GM21515 (cell line): ENCODE results near the gene DNAH8.
"Not testable (repeated sequence)": the region's sequence is repeated elsewhere in the genome, so short reads cannot be mapped to it uniquely, and the experiment has no call there.

Source experiments
- ATAC-seq: cut with Tn5 transposase; IDR thresholded peaks from one replicate; pipeline ENCODE4 v1.9.1; 2021; ENCODE audit not compliant: unreplicated experiment

Gene DNAH8

DNA sequence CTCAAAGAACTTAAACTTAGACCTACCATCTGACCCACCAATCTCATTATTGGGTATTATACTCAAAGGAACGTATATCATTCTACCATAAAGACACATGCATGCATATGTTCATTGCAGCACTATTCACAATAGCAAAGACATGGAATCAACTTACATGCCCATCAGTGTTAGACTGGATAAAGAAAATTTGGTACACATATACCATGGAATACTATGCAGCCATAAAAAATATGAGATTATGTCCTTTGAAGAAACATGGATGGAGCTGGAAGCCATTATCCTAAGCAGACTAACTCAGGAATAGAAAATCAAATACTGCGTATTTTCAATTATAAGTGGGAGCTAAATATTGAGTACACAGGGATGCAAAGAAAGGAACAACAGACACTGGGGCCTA is 167.0 kb downstream of the DNAH8 start:
- ATAC-seq: no peak

DNA sequence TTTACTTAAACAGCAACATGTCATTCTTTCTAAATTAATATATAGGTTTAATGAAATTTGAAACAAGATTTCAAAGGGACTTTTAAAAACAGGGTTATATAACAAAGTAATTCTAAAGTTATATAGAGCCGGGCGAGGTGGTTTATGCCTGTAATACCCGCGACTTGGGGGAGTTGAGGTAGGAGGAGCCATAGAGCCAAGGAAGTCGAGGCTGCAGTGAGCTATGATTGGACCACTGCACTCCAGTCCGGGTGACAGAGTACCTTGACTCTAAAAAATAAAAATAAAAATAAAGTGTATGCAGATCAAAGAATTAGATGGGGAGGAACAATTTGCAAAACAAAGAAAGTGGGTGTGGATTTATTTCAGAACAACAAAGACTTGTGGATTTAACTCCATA is 182.4 kb downstream of the DNAH8 start:
- no peak for ATAC-seq

DNA sequence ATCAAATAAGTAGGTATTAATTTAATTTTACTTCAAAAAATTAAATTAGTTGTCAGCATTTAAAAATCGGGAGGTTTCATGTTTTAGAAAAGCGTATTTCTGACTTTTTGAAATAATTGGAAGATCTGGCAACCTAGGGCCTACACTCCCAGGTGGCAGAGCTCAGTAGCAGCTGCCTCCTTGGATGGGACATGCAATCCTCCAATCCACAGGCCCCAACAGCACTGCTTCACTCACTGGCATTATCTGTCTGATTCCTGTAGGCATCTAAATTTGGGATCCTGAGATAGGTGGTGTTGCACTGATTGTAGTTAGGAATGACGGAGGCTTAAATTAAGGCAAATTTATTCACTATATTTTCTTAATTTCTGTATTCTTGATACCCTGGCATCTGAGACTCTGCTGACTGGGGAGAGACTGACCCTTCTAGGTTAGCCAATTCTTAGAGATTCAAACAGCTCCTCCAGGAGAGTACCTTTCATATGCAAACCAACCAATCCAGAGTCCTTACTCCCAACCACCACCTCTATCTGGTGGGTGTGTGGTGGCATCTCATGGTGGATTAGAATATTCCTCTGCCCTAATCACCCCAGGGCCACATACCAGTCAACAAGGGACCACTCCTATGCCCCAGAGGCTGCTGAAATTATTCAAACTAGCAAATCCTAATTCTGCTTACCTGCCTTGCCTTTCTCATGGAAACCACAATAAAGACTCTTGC is 186.9 kb downstream of the DNAH8 start:
- no peak for ATAC-seq

DNA sequence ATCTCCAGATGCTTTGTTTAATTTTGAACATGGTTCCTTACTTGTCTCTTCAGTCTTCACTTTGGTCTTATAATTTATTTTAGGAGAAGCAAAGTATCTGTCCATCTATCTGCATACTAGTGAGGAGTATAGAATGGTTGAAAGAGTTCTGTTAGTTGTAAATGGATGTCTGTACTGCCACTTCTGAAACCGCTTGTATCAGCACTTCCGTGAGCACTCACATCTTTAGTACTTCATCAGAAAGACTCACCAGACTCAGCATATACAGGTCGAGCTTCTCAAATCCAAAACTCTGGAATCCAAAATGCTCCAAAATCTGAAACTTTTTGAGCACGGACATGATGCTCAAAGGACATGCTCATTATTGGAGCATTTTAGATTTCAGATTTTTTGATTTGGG is 191.5 kb downstream of the DNAH8 start:
- ATAC-seq: no peak

DNA sequence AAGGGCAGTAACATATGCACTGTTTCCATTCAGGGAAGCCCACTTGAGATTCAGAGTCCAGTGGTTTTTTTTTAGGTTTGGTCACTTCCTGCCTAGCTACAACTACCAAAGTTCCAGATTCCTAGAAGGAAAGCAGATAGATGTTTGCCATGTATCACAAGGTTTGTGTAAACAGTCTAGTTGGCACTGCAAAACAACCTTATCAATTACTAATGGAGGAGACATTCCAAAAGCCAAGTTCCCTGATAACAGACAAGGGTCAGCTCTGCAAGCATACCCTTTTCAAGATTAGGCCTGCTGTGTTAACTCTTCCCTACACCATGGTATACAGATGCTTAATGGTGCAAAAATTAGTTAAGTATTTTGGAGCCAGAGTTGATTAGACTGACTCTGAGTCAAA is 192.2 kb downstream of the DNAH8 start:
- no peak for ATAC-seq

DNA sequence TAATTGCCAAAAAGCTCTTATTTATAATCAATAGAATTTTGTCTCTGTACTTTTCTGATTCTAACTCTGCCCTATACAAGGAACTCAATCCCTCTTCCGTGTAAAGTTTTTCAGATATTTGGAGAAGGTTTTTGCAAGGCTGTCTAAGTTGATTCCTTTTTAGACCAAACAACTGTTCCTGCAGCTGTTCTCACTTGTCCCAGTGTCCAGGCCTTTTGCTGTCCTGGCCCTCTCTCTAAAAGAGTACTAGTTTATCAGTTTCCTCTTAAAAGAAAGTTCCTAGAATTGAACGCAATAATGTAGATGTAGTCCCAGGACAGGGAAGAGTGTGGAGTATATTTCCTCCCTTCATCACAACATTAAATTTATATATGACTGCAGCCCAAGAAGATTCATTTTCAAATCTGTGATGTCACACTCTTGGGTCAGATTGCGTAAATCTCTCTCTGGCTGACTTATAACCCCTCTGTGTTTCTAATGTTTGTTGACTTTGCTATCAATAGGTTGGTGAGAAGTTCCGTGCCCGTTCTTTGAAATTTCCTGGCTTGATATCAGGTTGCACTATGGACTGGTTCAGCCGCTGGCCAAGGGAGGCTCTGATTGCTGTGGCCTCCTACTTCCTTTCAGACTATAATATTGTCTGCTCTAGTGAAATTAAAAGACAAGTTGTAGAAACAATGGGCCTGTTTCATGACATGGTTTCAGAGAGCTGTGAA is 194.1 kb downstream of the DNAH8 start:
- no peak for ATAC-seq

DNA sequence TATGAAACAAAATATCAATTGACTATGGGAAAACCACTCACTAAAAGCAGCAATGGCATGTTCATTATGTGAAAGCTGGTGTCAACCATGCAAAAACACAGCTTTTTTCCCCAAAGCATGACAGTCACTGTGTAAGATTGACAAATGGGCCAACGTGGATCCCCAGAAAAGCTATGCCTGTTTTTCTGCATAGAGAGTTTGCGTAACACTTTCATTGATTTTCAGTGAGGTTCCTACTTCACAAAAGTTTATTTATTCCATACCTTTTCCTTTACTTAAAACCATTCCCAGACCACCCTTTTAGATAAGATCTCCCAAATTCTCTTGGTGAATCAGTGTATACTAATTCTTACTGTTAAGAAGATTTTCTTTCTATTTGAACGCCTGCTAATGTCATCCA is 195.1 kb downstream of the DNAH8 start:
- no peak for ATAC-seq

DNA sequence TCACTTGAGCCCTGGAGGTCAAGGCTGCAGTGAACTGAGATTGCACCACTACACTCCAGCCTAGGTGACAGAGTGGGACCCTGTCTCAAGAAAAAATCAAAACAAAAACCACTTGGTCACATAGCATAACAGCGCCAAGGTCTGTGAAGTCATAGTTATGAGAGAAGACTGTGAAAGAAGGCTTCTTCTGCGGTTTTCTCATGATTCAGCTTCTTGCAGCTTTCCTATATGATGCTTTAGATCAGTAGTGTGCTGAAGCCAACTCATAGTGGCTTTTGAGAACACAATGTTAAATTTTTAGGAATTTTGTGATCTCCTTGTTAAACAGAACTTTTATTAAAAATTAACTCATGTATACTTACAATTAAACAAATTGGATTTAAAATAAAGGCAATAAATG is 197.3 kb downstream of the DNAH8 start:
- ATAC-seq: no peak

DNA sequence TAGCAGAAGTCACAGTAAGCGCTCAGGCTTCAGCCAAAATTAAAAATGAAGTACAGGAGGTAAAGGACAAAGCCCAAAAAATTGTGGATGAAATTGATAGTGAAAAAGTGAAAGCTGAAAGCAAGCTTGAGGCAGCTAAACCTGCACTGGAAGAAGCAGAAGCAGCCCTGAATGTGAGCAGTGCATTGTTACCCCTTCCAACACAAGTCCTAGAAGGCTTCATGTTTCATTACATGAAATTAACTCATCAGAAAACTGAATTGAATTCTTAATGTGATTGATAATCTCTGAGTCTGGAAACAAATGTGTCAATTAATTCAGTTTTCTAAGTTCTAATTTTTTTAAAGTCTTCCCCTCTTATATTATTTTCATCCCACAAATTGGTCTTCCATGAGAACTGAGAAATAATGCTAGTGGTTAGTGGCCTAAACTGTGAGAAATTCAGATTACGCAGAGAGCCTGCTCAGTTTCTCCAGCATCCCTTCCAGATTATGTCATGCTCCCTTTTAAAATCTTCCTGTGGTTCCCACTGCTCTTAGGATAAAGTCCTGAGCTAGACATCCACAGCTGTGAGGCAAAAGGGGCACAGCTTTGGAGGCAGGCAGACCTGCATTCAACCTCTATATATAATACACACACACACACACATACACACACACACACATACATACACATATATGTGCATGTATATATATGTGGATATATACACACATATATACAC is 200.3 kb downstream of the DNAH8 start:
- ATAC-seq: no peak

DNA sequence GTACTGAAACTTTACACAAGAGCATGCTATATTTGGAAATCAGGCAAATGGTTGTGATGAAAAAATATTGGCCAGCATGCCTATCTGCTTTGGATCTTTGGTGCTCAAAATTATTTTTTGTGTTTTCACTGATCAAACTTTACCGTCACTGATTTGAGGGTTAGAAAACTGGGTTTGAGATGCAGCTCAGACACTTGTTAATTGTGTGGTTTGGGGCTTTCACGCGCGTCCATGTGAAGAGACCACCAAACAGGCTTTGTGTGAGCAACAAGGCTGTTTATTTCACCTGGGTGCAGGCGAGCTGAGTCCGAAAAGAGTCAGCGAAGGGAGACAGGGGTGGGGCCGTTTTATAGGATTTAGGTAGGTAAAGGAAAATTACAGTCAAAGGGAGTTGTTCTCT is 206.4 kb downstream of the DNAH8 start:
- not testable (repeated sequence) for ATAC-seq

DNA sequence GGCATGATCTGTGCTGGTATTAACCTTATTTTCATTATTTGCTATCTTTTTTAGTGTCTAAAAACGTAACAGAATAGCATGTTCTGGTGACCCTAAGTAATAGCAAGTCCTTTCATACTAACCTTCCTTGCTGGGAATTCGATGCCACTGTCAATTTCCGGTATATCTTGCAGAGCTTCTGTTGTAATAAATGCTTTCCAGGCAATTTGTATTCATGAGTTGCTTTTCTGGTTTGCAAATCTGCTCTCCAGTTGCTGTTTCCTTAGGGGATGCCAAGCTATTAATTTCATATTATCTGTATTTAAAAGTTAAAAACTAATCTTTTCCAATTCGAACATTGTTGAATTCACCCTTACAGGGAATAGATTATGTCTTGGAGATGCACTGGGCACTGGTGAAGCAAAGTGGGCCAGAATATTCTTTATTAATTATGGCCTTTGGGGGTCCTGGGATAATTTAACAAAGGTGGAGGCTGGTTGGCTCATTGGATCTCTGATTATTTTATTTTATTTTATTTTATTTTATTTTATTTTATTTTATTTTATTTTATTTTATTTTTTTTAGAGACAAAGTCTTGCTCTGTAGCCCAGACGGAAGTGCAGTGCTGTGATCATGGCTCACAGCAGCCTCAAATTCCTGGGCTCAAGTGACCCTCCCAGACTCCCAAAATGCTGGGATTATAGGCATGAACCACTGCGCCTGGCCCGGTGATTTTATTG is 209.8 kb downstream of the DNAH8 start:
- no peak for ATAC-seq

DNA sequence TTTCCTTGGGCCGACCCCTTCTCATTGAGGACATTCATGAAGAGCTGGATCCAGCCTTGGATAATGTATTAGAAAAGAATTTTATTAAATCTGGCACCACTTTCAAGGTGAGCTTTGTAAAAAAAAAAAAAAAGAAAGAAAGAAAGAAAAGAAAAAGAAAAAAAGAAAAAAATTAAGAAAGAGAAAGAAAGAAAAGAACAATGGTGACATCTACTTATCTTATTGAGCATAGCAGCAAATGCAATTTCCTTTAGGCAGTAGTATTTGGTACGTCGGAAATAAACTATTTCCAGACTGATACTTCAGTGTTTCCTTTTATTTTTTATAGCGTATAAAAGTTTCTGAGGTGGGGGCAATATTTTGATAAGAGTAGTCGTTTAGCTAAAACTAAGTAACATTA is 214.4 kb downstream of the DNAH8 start:
- ATAC-seq: no peak

DNA sequence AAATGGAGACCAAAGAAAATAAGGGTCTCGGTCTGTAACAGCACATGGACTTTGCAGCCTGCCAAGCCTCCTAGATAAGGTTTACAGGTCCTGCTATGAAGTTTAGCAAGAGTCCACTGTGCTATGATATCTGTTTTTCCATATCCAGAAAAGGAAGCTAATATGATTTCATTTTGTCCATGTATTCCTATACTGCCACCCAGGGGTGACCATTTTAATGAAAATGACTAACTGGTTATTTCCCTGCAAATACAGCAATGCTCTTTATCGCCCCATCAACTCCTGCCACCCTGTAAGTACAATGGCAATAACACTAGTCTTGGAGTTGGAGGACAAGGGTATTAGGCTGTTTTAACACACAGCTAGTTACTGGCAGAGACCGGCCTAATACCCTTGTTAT is 218.3 kb downstream of the DNAH8 start:
- no peak for ATAC-seq

DNA sequence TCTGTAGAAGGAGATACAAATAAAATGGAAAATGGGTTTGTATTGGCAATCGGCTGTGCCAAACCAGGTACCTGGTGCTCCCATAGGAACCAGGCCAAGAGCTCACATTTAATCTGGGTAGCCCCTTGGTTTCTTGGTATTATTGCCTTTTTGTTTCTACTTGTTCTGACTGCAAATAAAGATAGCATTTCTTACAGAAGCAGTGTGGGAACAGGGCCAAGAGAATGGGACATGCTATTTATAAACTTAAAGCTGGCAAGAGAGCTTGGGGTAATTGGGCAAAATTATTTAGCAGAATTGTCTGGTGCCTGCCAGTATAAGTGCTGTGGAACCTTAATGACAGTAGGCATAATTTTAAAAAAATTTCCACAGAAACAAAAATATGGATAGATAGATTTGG is 219.9 kb downstream of the DNAH8 start:
- ATAC-seq: no peak

DNA sequence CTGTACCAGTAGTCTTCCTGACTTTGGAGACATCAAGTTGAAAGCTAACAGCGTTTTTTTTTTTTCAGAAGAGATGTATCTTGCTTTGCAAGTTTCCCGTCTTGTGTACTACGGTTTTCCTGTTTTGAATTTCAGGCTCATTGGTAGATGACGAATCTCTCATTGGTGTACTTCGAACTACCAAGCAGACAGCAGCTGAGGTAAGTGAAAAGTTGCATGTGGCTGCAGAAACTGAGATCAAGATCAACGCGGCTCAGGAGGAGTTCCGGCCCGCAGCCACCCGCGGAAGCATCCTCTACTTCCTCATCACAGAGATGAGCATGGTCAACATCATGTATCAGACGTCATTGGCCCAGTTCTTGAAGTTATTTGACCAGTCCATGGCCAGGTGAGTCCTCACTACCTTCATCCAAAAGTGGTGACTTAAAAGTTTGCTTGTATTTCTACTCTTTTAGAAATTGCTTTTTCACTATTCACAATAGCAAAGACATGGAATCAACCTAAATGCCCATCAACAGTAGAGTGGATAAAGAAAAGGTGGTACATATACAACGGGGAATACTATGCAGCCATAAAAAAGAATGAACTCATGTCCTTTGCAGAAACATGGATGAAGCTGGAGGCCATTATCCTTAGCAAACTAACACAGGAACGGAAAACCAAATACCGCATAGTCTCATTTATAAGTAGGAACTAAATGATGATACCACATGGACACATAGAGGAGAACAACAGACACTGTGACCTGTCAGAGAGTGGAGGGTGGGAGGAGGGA is 222.9 kb downstream of the DNAH8 start:
- ATAC-seq: no peak

DNA sequence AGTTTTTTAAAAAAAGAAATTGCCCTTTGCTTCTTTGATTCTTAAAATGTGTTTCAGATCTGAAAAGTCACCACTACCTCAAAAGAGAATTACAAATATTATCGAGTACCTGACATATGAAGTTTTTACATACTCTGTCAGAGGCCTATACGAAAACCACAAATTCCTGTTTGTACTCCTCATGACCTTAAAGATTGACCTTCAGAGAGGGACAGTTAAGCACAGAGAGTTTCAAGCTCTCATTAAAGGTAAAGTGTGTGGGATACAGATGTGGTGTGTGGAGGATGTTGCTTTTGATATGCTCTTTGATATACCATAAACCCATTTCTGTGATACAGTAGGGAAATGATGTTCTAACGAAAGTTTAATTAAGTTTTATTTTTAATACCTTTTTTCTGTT is 223.6 kb downstream of the DNAH8 start:
- ATAC-seq: no peak

DNA sequence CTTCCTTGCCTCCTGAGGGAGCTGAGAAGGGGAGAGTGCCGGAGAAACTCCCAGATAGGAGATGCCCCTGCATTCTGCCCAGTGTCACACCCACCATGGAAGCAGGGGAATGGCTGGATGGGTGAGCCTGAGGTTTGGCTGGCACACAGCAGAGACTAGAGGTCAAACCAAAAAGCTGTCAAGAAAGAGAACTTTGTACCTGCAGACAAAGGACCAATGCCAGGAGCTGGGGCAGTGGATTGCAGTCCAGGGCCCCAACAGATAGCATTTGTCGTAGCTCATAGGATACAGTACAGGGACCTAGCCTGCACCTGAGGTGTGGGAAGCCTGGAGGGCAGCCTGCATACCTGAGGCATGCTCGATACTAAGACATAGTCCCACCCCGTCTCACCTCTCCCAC is 227.3 kb downstream of the DNAH8 start:
- no peak for ATAC-seq

DNA sequence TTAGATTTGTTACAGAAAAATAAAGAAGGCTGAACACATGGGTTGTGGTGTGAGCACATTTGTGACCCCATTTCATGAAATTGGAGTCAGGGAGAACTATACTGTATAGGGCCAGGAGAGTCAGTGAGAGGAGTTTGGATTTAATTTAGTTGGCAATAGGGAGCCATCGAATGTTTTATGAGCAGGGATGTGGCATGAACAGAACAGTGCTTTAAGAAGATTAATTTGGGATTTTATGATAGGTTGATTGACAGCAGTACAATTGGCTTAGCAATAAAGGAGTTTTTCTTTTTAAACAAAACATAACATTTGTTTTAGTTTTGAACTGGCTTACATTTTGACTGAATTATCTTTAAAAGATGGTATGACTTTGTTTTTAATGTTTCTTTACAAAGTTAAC is 227.9 kb downstream of the DNAH8 start:
- no peak for ATAC-seq

DNA sequence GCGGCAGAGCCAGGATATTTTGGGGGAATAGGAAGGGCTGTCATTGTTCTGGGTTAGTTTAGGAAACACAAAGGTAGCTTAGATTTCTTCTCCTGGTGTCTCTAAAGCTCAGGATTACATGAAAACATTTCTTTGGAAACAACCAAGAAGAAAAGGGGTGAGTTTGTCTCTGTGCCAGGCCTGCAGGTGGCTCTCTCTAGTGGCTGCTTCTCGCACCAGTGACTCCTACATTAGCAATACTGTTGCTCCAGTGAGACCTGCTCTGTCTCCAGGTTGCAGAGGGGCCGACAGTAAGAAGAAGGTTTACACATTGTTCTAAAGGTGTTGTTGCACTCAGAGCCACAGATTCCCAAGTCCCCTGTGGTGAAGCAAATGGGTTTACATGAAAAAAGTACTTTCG is 228.9 kb downstream of the DNAH8 start:
- no peak for ATAC-seq

DNA sequence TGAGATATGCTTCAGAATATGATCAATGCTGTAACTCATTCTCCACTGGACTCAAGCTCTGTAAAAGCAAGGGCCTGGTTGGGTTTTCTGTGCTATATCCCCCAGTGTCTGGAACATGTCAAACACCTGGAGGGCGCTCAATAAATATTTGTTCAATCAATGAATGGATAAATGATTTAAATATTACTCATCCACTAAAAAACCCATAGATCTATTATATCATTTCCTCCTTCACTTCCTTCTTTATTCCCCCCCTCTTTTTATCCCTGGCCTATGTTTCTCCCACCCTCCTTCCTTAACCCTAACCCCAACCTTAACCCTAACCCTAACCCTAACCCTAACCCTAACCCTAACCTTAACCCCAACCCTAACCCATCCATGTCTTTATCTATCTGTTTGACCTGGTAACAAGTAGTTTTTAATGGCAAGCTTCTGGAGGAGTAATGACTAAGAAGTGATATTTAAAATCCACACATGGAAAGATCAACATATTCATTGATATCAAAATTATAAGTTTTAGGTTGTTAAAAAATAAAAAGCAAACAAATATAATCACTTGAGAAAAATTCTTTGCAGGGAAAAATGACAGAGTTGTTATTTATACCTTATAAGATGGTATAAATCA is 229.7 kb downstream of the DNAH8 start:
- ATAC-seq: no peak
